CD4-positive, alpha-beta T cell treated with Interleukin-10 for 1 hour (primary cell): Measurements from ENCODE around the gene BCKDHB.
"Not testable (repeated sequence)": the region's sequence is repeated elsewhere in the genome, so short reads cannot be mapped to it uniquely, and the experiment has no call there.

ENCODE experiments used
- DNase-seq: peaks from one replicate; pipeline ENCODE4 v3.0.0-alpha.2; 2020

Gene BCKDHB

DNA sequence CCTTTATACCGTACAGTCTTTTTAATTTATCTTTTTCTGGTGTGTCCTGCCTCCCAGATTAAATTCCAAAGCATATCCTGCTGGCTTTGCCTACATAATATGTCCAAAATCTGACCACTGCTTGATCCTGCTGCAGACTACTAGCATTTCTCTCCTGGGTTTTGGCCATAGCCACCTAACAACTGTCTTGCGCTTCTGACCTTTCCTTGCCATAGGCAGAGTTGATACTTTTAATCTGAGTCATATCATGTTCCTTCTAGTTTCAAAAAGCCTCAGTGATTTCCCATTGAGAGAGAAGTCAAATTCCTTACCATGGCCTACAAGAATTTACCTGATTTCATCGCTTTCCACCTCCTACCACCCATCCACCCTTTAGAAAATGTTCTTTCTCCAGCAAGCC is 104.8 kb downstream of the BCKDHB start:
- no peak for DNase-seq

DNA sequence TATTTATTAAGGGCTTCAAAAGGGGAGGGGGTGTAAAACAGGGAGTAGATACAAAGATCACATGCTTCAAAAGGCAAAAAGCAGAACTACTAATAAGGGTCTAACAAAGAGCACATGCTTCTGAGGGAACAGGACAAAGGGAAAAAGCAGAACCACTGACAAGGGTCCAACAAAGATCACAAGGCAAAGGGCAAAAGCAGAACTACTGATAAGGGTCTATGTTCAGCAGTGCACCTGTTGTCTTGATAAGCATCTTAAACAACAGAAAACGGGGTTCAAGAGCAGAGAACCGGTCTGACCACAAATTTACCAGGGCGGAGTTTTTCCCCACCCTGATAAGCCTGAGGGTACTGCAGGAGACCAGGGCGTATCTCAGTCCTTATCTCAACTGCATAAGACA is 105.4 kb downstream of the BCKDHB start:
- not testable (repeated sequence) for DNase-seq

GRCh38 chr6:80214436-80215022 is 108.1 kb downstream of the BCKDHB start:
- DNase-seq: peak; percentile 29

DNA sequence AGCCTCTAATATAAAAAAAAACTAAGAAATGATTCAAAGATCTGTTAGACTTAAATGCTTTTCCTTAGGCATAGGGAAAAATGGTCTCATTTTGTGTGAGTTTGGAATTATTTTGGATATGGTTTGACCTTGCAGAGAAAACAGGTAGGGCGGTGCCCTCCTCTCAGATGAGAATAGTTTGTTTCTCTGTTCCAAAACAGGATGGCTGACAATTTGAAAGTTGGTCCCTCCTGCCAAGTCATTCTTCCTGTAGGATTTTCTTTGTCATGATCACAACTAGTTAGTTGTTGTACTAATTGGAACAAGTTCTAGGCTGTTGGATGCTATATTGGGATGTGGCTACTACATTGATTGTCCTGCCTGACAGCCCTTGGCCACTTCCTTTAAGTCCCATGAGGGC is 108.6 kb downstream of the BCKDHB start:
- no peak for DNase-seq

- DNase-seq: no peak
Measured at GRCh38 chr6:80217794-80218193, 111.3 kb downstream of the BCKDHB start.

DNA sequence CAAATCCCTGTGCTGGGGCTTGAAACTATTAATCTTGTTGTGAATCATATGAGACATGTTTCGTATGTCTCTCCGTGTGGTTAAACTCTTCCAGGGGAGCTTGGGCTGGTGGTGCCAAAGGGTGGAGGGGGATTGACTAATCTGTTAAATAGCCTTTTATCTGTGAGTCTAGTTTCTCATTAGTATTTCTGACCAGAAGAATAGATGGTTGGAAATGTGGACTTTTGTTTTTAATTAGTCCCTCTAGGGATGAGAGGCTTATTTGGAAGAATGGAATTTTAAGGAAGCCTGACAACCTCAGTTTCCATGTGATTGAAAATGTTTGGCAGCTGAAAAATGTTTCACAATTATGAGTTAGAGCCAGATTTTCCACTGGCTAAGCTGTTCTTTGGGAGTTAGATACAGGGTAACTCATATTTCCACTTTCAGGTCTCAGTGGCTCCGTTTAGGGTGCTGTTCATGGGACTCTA is 117.3 kb downstream of the BCKDHB start:
- DNase-seq: no peak

- no peak for DNase-seq
Measured at GRCh38 chr6:80226151-80226550, 119.7 kb downstream of the BCKDHB start.

GRCh38 chr6:80226699-80227098 is 120.2 kb downstream of the BCKDHB start:
- no peak for DNase-seq

GRCh38 chr6:80227545-80228105 is 121.2 kb downstream of the BCKDHB start:
- no peak for DNase-seq

- no peak for DNase-seq
Measured at GRCh38 chr6:80233262-80233661, 126.8 kb downstream of the BCKDHB start.

DNA sequence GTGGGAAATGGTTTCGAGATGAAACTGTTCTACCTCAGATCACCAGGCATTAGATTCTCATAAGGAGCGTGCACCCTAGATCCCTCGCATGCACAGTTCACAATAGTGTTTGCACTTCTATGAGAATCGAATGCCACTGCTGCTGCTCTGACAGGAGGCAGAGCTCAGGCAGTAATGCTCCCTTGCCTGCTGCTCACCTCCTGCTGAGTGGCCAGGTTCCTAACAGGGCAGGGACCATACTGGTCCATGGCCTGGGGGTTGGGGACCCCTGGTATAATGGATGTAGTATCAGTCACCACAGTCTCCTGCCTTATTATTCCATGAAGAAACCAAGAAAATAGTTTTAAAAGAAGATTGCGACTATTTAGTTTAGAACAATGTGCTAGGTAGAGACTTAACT is 127.5 kb downstream of the BCKDHB start:
- DNase-seq: no peak

- no peak for DNase-seq
Measured at GRCh38 chr6:80234401-80234800, 127.9 kb downstream of the BCKDHB start.

GRCh38 chr6:80234908-80235307 is 128.4 kb downstream of the BCKDHB start:
- no peak for DNase-seq

- DNase-seq: no peak
Measured at GRCh38 chr6:80235647-80236046, 129.2 kb downstream of the BCKDHB start.

DNA sequence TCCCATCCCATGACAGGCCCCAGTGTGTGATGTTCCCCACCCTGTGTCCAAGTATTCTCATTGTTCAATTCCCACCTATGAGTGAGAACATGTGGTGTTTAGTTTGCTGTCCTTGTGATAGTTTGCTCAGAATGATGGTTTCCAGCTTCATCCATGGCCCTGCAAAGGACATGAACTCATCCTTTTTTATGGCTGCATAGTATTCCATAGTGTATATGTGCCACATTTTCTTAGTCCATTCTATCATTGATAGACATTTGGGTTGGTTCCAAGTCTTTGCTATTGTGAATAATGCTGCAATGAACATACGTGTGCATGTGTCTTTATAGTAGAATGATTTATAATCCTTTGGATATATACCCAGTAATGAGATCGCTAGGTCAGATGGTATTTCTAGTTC is 132.3 kb downstream of the BCKDHB start:
- DNase-seq: not testable (repeated sequence)

DNA sequence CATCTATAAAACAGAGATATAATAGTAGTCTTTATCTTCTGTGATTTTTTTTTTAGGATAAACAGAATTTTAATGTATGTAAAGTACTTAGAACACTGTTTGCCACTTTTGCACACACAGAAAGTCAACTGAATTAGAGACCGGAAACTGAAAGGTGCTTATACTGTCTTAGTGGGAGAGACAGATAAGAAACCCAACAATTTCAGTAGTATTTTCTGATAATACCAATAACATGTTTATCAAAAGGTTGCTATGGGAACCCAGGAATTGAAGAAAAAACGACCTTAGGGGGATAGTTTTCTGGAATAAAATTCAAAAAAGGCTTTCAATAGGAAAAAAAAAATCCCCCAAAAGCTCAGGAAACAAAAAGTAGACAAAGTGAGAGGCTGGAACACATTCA is 138.6 kb downstream of the BCKDHB start:
- no peak for DNase-seq

GRCh38 chr6:80249897-80250296 is 143.4 kb downstream of the BCKDHB start:
- DNase-seq: no peak

GRCh38 chr6:80250391-80250997 is 144.0 kb downstream of the BCKDHB start:
- DNase-seq: no peak

DNA sequence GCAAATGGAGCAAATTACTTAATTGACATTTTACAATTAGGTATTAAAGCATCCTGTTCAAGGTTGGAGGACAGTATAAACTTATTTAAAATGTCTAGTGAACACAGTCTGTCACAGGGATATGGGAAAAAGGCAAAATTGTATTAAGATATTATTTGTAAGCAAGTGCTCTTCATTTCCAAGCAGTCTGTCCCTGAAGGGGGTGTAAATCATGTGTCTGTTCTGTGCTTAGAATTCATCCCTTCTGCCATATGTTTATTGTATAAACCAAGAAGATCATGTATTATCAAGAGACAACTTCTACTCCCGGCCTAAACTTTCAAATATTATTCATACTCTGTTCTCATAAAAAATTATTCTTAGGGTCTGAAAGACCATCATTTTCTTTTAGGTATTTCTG is 144.8 kb downstream of the BCKDHB start:
- no peak for DNase-seq

DNA sequence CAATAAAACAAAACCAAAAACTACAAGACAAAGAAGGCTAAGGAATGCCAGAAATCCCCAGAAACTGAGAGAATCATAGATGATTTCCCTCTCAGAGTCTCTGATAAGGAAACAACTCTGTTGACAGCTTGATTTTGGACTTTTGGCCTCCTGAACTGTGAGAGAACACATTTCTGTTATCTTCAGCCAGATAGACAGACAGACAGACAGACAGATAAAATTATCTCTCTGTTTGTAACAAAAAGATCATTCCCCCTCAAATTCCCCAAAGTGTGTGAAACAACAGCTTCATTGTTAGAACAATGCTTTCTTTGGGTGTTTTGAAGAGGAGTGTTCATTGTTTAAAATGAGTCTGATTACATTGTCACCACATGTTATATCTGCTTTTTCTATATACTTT is 148.2 kb downstream of the BCKDHB start:
- DNase-seq: no peak

- DNase-seq: no peak
Measured at GRCh38 chr6:80256691-80257090, 150.2 kb downstream of the BCKDHB start.

- no peak for DNase-seq
Measured at GRCh38 chr6:80259118-80259517, 152.6 kb downstream of the BCKDHB start.

- DNase-seq: no peak
Measured at GRCh38 chr6:80263585-80263984, 157.1 kb downstream of the BCKDHB start.

DNA sequence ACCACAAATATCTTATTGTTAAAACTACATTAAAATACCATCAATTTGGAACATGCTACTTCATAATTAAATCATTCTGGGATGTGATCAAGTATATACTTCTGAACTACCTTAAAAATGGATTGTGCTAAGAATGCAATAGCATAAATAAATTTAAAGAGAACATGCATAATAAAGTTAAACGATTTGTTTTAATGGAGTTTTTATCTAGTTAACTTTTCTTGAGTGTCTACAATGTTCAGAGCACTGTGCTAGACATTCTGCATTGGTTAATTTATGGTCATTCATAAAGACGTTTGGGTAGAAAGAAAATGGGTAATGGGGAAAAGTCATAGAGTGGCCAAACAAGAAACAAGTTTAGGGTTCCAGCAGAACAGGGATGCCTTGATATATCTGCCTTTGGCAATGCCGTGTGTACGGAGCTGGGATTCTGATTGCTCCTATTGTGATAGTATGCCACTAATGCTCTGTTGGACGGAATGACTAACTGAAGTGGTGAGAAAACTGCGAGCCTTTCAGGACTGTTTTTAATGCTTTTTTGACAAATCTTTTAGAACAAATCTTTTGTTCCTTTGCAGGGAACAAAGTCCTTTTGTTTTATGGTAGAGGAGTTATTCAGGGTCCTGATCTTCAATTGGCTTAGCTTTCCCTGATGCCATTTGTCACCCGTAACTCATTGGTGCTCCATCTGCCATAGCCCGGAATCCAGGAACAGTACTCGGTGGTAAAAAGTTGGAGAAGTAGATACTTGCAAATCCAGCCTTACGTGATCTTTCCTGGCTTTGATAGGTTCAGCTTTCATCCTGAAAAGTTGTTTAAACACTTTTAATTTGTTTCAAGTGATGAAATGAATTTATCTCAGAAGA is 162.6 kb downstream of the BCKDHB start:
- DNase-seq: no peak
